Upper lobe of left lung (tissue), 4 donors: Measurements from ENCODE around the gene METRN.

Experiments
- EP300 ChIP-seq, 4 donors: sonication (generic); formaldehyde crosslinking; IDR thresholded peaks; one replicate each; pipeline ENCODE4 v1.5.1; 2017; ENCODE audit warnings: antibody characterized with exemption in 4 of 4, control low read depth in 2 of 4
- POLR2A ChIP-seq, 4 donors: fragments of 450-650 bp; IDR thresholded peaks; one replicate each; pipeline ENCODE4 v1.5.1; 2016 to 2017; ENCODE audit warnings: antibody characterized with exemption in 4 of 4, mild to moderate bottlenecking in 2 of 4
- POLR2AphosphoS5 ChIP-seq, 2 donors: sonication (generic); formaldehyde crosslinking; IDR thresholded peaks; one replicate each; pipeline ENCODE4 v1.5.1; 2017; ENCODE audit warnings: antibody characterized with exemption in 2 of 2
- TF ChIP-seq, protein P1 (sequence below), 6 experiments: fragments of 450-650 bp in 4 of 6; fragments of 200-600 bp in 2 of 6; sonication (generic) in 2 of 6; IDR thresholded peaks; one replicate each; pipeline ENCODE4 v1.5.1; 2016 to 2019; ENCODE audit warnings: antibody characterized with exemption in 6 of 6

- TF ChIP-seq, protein P1, sequence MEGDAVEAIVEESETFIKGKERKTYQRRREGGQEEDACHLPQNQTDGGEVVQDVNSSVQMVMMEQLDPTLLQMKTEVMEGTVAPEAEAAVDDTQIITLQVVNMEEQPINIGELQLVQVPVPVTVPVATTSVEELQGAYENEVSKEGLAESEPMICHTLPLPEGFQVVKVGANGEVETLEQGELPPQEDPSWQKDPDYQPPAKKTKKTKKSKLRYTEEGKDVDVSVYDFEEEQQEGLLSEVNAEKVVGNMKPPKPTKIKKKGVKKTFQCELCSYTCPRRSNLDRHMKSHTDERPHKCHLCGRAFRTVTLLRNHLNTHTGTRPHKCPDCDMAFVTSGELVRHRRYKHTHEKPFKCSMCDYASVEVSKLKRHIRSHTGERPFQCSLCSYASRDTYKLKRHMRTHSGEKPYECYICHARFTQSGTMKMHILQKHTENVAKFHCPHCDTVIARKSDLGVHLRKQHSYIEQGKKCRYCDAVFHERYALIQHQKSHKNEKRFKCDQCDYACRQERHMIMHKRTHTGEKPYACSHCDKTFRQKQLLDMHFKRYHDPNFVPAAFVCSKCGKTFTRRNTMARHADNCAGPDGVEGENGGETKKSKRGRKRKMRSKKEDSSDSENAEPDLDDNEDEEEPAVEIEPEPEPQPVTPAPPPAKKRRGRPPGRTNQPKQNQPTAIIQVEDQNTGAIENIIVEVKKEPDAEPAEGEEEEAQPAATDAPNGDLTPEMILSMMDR (IDR thresholded peaks at IDR 0.05): no peak
- TF ChIP-seq EP300 (IDR thresholded peaks at IDR 0.05) (no peak), POLR2A (IDR thresholded peaks at IDR 0.05) (no peak), POLR2AphosphoS5 (IDR thresholded peaks at IDR 0.05) (no peak)
These were observed 38.0 kb upstream of the METRN start for GRCh38 chr16:676913-677312.
